Measurements from ENCODE around the gene DDI1.

The DDI1 gene

GRCh38 chr11:104036588-104036987 lies at the start of gene DDI1:
Gene DDI1, plus strand, starts transcription at chr11:104036640. Its CDS starts 183 bp downstream, at chr11:104036823.
- no peak for DNase-seq (ENCODE audit: low read depth in 2 of 2)

- no peak for DNase-seq (ENCODE audit: low read depth in 2 of 2)
Measured at GRCh38 chr11:103987629-103988594, 48.5 kb upstream of the DDI1 start.

GRCh38 chr11:103988595-103988969 lies 47.9 kb upstream of the DDI1 start:
- DNase-seq (ENCODE audit: low read depth in 2 of 2), result no peak

GRCh38 chr11:103993507-103993906 lies 42.9 kb upstream of the DDI1 start:
- DNase-seq (ENCODE audit: low read depth in 2 of 2), result no peak

GRCh38 chr11:103994094-103994493 lies 42.3 kb upstream of the DDI1 start:
- DNase-seq (ENCODE audit: low read depth in 2 of 2), result no peak

- DNase-seq (ENCODE audit: low read depth in 2 of 2), result no peak
Measured at GRCh38 chr11:103994518-103994917, 41.9 kb upstream of the DDI1 start.

GRCh38 chr11:103995896-103996295 lies 40.5 kb upstream of the DDI1 start:
- no peak for DNase-seq (ENCODE audit: low read depth in 2 of 2)

- DNase-seq (ENCODE audit: low read depth in 2 of 2), result no peak
Measured at GRCh38 chr11:103997082-103997481, 39.4 kb upstream of the DDI1 start.

GRCh38 chr11:103998826-103999508 lies 37.5 kb upstream of the DDI1 start:
- DNase-seq (ENCODE audit: low read depth in 2 of 2), result no peak

GRCh38 chr11:104000798-104001197 lies 35.6 kb upstream of the DDI1 start:
- no peak for DNase-seq (ENCODE audit: low read depth in 2 of 2)

GRCh38 chr11:104001561-104002056 lies 34.8 kb upstream of the DDI1 start:
- no peak for DNase-seq (ENCODE audit: low read depth in 2 of 2)

- no peak for DNase-seq (ENCODE audit: low read depth in 2 of 2)
Measured at GRCh38 chr11:104003491-104003890, 32.9 kb upstream of the DDI1 start.

GRCh38 chr11:104005234-104005855 lies 31.1 kb upstream of the DDI1 start:
- no peak for DNase-seq (ENCODE audit: low read depth in 2 of 2)

- DNase-seq (ENCODE audit: low read depth in 2 of 2), result no peak
Measured at GRCh38 chr11:104009744-104010143, 26.7 kb upstream of the DDI1 start.

- DNase-seq (ENCODE audit: low read depth in 2 of 2), result no peak
Measured at GRCh38 chr11:104011044-104011443, 25.4 kb upstream of the DDI1 start.

GRCh38 chr11:104015649-104016415 lies 20.6 kb upstream of the DDI1 start:
- no peak for DNase-seq (ENCODE audit: low read depth in 2 of 2)

GRCh38 chr11:104024572-104024971 lies 11.9 kb upstream of the DDI1 start:
- no peak for DNase-seq (ENCODE audit: low read depth in 2 of 2)

- DNase-seq (ENCODE audit: low read depth in 2 of 2), result no peak
Measured at GRCh38 chr11:104028476-104029263, 7.8 kb upstream of the DDI1 start.

GRCh38 chr11:104033134-104033533 lies 3.3 kb upstream of the DDI1 start:
- no peak for DNase-seq (ENCODE audit: low read depth in 2 of 2)

GRCh38 chr11:104033561-104033960 lies 2.9 kb upstream of the DDI1 start:
- no peak for DNase-seq (ENCODE audit: low read depth in 2 of 2)

GRCh38 chr11:104036995-104037394 lies 555 bp downstream of the DDI1 start:
- DNase-seq (ENCODE audit: low read depth in 2 of 2), result no peak
